Panc1 (cell line): ENCODE data around the gene CPA5. TPM values are rescaled to one million over a fixed set of nuclear protein-coding genes. Genes with fewer than 3 reads are reported as not detected.

ENCODE experiments used
- ATAC-seq: fragments of 200-7000 bp; cut with Tn5 transposase; 2 replicates; pipeline ENCODE4 v1.9.1; 2020; ENCODE audit warnings: mild to moderate bottlenecking, moderate library complexity
- BruUV-seq: library from RNA; stranded (reverse); fragments of 400-500 nt; replicated peaks from 2 replicates; lab custom pipeline; 2021; lab: Mats Ljungman, UMichigan
- CTCF ChIA-PET: fragments of 300-600 bp; sonication (Branson Sonifier 250); formaldehyde crosslinking; loops from one replicate; lab custom pipeline; 2022; ENCODE audit warnings: antibody characterized with exemption; lab: Charles Lee
- POLR2A ChIA-PET: fragments of 300-600 bp; sonication (Branson Sonifier 250); formaldehyde crosslinking; loops from one replicate; lab custom pipeline; 2022; ENCODE audit warnings: antibody characterized with exemption; lab: Charles Lee
- DNase-seq: peaks from one replicate; pipeline ENCODE4 v3.0.0-alpha.2; 2010; ENCODE audit warnings: low read depth, low spot score
- H3K27ac ChIP-seq: 2 replicates; pipeline ENCODE4 v1.5.1; 2011; ENCODE audit warnings: mild to moderate bottlenecking, low read length, inconsistent platforms
- H3K27me3 ChIP-seq: fragments of 200-500 bp; sonication (Bioruptor generic); 2 replicates; pipeline ENCODE4 v1.6.0; 2014; ENCODE audit warnings: low read length, inconsistent platforms; ENCODE audit not compliant: control insufficient read depth, insufficient read depth
- H3K36me3 ChIP-seq: fragments of 200-500 bp; sonication (Bioruptor generic); 2 replicates; pipeline ENCODE4 v1.5.1; 2014; ENCODE audit warnings: inconsistent platforms, mild to moderate bottlenecking, low read length, moderate library complexity; ENCODE audit not compliant: control insufficient read depth, insufficient read depth
- H3K4me1 ChIP-seq: 2 replicates; pipeline ENCODE4 v1.5.1; 2011; ENCODE audit warnings: inconsistent platforms, mild to moderate bottlenecking, low read length, moderate library complexity; ENCODE audit not compliant: control insufficient read depth, insufficient read depth
- H3K4me3 ChIP-seq, 2 experiments: 2 replicates each; pipeline ENCODE4 v1.5.1; 2011 to 2012; ENCODE audit warnings: low read depth in 2 of 2, low read length in 2 of 2, mild to moderate bottlenecking in 2 of 2, inconsistent platforms in 1 of 2, moderate library complexity in 1 of 2
- H3K9me3 ChIP-seq: fragments of 200-500 bp; sonication (Bioruptor generic); 2 replicates; pipeline ENCODE4 v1.5.1; 2014; ENCODE audit warnings: low read depth, mild to moderate bottlenecking, inconsistent platforms, low read length, moderate library complexity; ENCODE audit not compliant: control insufficient read depth, insufficient read depth
- POLR2AphosphoS5 ChIP-seq: IDR thresholded peaks from 2 replicates; pipeline ENCODE4 v1.6.1; 2012; ENCODE audit warnings: mild to moderate bottlenecking, low read depth, low read length, moderate library complexity
- SIN3A ChIP-seq: IDR thresholded peaks from 2 replicates; pipeline ENCODE4 v1.6.1; 2012; ENCODE audit warnings: low read depth, mild to moderate bottlenecking, low read length, moderate library complexity, borderline replicate concordance; ENCODE audit not compliant: insufficient read depth
- TCF7L2 ChIP-seq: IDR thresholded peaks from 2 replicates; pipeline ENCODE4 v1.6.1; 2011; ENCODE audit warnings: mild to moderate bottlenecking, low read depth, low read length, inconsistent platforms
- in situ Hi-C: cut with HindIII; loops from 2 replicates; pipeline ENCODE4 v1.10.0; 2016; ENCODE audit warnings: low sequenced_read_pairs, low pct_unique_long_range_greater_than_20kb
- intact Hi-C: fragments of 100-400 bp; cut with micrococcal nuclease; formaldehyde crosslinking; loops from one replicate; pipeline ENCODE4 v1.10.0; 2022; ENCODE audit not compliant: unreplicated experiment
- total RNA-seq: library from RNA; stranded (reverse); gene quantifications from one replicate; pipeline ENCODE4 v1.2.1, GENCODE V29; 2021; ENCODE audit not compliant: unreplicated experiment
- TF ChIP-seq, protein P1 (sequence below): fragments of 450-650 bp; IDR thresholded peaks from 2 replicates; pipeline ENCODE4 v1.5.1; 2017; ENCODE audit warnings: mild to moderate bottlenecking
- TF ChIP-seq, protein P2 (sequence below), 2 experiments: IDR thresholded peaks; 2 replicates each; pipeline ENCODE4 v1.6.1; 2011 to 2012; ENCODE audit warnings: low read depth in 2 of 2, control low read depth in 1 of 2, low read length in 1 of 2, mild to moderate bottlenecking in 1 of 2, moderate library complexity in 1 of 2; ENCODE audit not compliant: insufficient read depth in 1 of 2

CPA5 gene
- total RNA-seq, 1 experiment from 2014 or later = not detected

DNA sequence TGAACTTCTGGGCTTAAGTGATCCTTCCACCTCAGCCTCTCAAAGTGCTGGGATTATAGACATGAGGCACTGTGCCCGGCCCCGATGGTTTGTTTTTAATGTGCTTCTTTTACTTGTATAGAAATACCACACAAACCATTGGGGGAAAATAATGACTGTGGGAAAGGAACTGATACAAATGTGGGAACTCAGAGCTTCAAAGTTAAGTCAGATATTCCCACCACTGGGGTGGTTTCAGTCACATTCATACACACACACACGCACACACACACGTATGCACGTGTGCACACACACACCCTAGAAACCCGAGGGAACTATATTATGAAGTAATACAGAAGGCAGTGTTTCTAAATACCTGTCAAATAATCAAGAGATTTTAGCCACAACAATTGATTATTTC is 34.6 kb upstream of the CPA5 start:
- H3K27ac ChIP-seq = no peak overlapping the region
- no peak for DNase-seq
- H3K9me3 ChIP-seq = no peaks in the 10 kb centered on the region
- intact Hi-C loops (no loop called here), in situ Hi-C loops (no loop called here)
- CTCF ChIA-PET = no interaction called here
- ATAC-seq = no peak
- H3K4me3 ChIP-seq = no peak overlapping the region
- no peaks in the 10 kb centered on the region for H3K27me3 ChIP-seq
- H3K36me3 ChIP-seq = no peaks in the 10 kb centered on the region
- no peaks in the 10 kb centered on the region for H3K4me1 ChIP-seq
- TF ChIP-seq, protein P1, sequence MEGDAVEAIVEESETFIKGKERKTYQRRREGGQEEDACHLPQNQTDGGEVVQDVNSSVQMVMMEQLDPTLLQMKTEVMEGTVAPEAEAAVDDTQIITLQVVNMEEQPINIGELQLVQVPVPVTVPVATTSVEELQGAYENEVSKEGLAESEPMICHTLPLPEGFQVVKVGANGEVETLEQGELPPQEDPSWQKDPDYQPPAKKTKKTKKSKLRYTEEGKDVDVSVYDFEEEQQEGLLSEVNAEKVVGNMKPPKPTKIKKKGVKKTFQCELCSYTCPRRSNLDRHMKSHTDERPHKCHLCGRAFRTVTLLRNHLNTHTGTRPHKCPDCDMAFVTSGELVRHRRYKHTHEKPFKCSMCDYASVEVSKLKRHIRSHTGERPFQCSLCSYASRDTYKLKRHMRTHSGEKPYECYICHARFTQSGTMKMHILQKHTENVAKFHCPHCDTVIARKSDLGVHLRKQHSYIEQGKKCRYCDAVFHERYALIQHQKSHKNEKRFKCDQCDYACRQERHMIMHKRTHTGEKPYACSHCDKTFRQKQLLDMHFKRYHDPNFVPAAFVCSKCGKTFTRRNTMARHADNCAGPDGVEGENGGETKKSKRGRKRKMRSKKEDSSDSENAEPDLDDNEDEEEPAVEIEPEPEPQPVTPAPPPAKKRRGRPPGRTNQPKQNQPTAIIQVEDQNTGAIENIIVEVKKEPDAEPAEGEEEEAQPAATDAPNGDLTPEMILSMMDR = no peak
- TF ChIP-seq TCF7L2 (no peak), POLR2AphosphoS5 (no peak), SIN3A (no peak)
- TF ChIP-seq, protein P2, sequence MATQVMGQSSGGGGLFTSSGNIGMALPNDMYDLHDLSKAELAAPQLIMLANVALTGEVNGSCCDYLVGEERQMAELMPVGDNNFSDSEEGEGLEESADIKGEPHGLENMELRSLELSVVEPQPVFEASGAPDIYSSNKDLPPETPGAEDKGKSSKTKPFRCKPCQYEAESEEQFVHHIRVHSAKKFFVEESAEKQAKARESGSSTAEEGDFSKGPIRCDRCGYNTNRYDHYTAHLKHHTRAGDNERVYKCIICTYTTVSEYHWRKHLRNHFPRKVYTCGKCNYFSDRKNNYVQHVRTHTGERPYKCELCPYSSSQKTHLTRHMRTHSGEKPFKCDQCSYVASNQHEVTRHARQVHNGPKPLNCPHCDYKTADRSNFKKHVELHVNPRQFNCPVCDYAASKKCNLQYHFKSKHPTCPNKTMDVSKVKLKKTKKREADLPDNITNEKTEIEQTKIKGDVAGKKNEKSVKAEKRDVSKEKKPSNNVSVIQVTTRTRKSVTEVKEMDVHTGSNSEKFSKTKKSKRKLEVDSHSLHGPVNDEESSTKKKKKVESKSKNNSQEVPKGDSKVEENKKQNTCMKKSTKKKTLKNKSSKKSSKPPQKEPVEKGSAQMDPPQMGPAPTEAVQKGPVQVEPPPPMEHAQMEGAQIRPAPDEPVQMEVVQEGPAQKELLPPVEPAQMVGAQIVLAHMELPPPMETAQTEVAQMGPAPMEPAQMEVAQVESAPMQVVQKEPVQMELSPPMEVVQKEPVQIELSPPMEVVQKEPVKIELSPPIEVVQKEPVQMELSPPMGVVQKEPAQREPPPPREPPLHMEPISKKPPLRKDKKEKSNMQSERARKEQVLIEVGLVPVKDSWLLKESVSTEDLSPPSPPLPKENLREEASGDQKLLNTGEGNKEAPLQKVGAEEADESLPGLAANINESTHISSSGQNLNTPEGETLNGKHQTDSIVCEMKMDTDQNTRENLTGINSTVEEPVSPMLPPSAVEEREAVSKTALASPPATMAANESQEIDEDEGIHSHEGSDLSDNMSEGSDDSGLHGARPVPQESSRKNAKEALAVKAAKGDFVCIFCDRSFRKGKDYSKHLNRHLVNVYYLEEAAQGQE (IDR thresholded peaks at IDR 0.05; ENCODE audit: insufficient read depth in 1 of 2, low read depth in 2 of 2, low read length in 1 of 2) = no peak
- POLR2A ChIA-PET = interaction anchor here (0.7 kb wide), 1 partner anchor 118 kb away, joined by 3 read pairs; no protein-coding TSS in a partner anchor
- BruUV-seq = no TSS peak

DNA sequence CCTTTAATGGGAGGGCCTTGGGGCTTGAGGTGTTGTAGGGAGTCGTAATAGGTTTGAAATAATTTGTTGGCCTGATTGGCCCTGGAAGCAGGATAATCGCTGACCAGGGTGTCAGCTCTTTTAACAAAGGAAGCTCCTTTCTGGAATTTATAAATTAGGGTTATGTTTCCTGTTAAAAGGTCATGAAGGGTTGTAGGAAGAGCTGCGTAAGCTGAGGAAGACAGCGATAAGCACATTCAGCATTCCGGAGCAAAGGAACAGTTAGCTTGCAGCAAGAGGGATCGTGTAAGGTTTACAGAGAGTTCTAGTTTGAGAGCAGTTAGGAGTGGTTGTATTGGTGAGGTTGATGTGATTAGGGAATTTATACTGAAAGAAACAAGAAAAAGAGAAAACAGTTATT is 30.3 kb upstream of the CPA5 start:
- in situ Hi-C loops (no loop called here), intact Hi-C loops (no loop called here)
- Histone ChIP-seq H3K27me3 (no peaks in the 10 kb centered on the region), H3K36me3 (no peaks in the 10 kb centered on the region), H3K27ac (no peak overlapping the region), H3K4me3 (no peak overlapping the region), H3K9me3 (no peaks in the 10 kb centered on the region), H3K4me1 (no peaks in the 10 kb centered on the region)
- ChIA-PET POLR2A (no interaction called here), CTCF (interaction anchor here (0.6 kb wide), 1 partner anchor 23 kb away, joined by 4 read pairs; no protein-coding TSS in a partner anchor)
- no peak for TF ChIP-seq SIN3A
- TF ChIP-seq, protein P2 (IDR thresholded peaks at IDR 0.05; ENCODE audit: insufficient read depth in 1 of 2, low read depth in 2 of 2, low read length in 1 of 2) = no peak
- no peak for TF ChIP-seq POLR2AphosphoS5
- TF ChIP-seq, protein P1 = no peak
- BruUV-seq = no TSS peak
- no peak for ATAC-seq
- DNase-seq = no peak
